Stimulated activated CD8-positive, alpha-beta memory T cell treated with anti-CD3 and anti-CD28 coated beads, Interleukin-2, amount 100 ng/mL, for 48 hours (primary cell): ENCODE measurements around the gene ANKRD22.

Experiments
- DNase-seq, 2 donors: peaks; one replicate each; pipeline ENCODE4 v3.0.0-alpha.2; 2020; ENCODE audit warnings: low read depth in 2 of 2

ANKRD22 gene

GRCh38 chr10:88800152-88801125 lies 51.2 kb downstream of the ANKRD22 start:
- DNase-seq, result peak in 1 of 2 donors; percentile 17

- no peak for DNase-seq
These were observed 56.9 kb downstream of the ANKRD22 start for GRCh38 chr10:88794731-88795130.

- DNase-seq, result no peak
These were observed 57.8 kb downstream of the ANKRD22 start for GRCh38 chr10:88793712-88794299.

- DNase-seq, result no peak
These were observed 59.0 kb downstream of the ANKRD22 start for GRCh38 chr10:88792661-88793060.

GRCh38 chr10:88791924-88792323 lies 59.7 kb downstream of the ANKRD22 start:
- no peak for DNase-seq

GRCh38 chr10:88788924-88789323 lies 62.7 kb downstream of the ANKRD22 start:
- DNase-seq, result no peak

GRCh38 chr10:88787463-88787862 lies 64.2 kb downstream of the ANKRD22 start:
- no peak for DNase-seq

- no peak for DNase-seq
These were observed 65.4 kb downstream of the ANKRD22 start for GRCh38 chr10:88786032-88786770.

- DNase-seq, result no peak
These were observed 67.9 kb downstream of the ANKRD22 start for GRCh38 chr10:88783724-88784123.

- no peak for DNase-seq
These were observed 69.4 kb downstream of the ANKRD22 start for GRCh38 chr10:88782222-88782621.

- no peak for DNase-seq
These were observed 70.4 kb downstream of the ANKRD22 start for GRCh38 chr10:88781206-88781605.
